HCT116 (cell line): Measurements from ENCODE around the gene LAGE3. TPM values are rescaled to one million over a fixed set of nuclear protein-coding genes. Genes with fewer than 3 reads are reported as not detected.

Source experiments
- ATAC-seq: fragments of 200-7000 bp; cut with Tn5 transposase; 2 replicates; pipeline ENCODE4 v1.9.1; 2020; ENCODE audit warnings: mild to moderate bottlenecking, moderate library complexity
- BruUV-seq: library from RNA; stranded (reverse); fragments of 400-500 nt; replicated peaks from 2 replicates; lab custom pipeline; 2021; lab: Mats Ljungman, UMichigan
- CTCF ChIA-PET: fragments of 300-600 bp; sonication (Branson Sonifier 250); formaldehyde crosslinking; loops from one replicate; lab custom pipeline; 2021; ENCODE audit warnings: antibody characterized with exemption; lab: Charles Lee
- POLR2A ChIA-PET: fragments of 300-600, 350-600 bp; sonication (Branson Sonifier 250); formaldehyde crosslinking; loops from one replicate; lab custom pipeline; 2021; ENCODE audit warnings: antibody characterized with exemption; lab: Charles Lee
- RAD21 ChIA-PET, 2 experiments: fragments of 300-600 bp; sonication (Branson Sonifier 250); formaldehyde crosslinking; loops; one replicate each; lab custom pipeline; 2023; ENCODE audit warnings: low total read pairs in 2 of 2; ENCODE audit not compliant: uncharacterized antibody in 2 of 2, unreplicated experiment in 2 of 2, low non-redundant PET in 1 of 2; lab: Charles Lee
- DNase-seq: peaks from one replicate; pipeline ENCODE4 v3.0.0-alpha.2; 2010; ENCODE audit warnings: low read depth, low spot score
- H2AFZ ChIP-seq: fragments of 200-600 bp; shearing (Covaris generic), sonication (generic); 2 replicates; pipeline ENCODE4 v1.6.1; 2017; ENCODE audit warnings: low read depth, mixed run types, mixed read lengths, antibody characterized with exemption, low read length; ENCODE audit not compliant: poor library complexity, severe bottlenecking
- H3K27ac ChIP-seq: 2 replicates; pipeline ENCODE4 v1.5.1; 2012; ENCODE audit warnings: low read depth, low read length
- H3K27me3 ChIP-seq: fragments of 200-600 bp; sonication (generic); 2 replicates; pipeline ENCODE4 v1.6.1; 2016; ENCODE audit warnings: mixed run types, low read length, mixed read lengths; ENCODE audit not compliant: insufficient read depth
- H3K36me3 ChIP-seq, 2 experiments: fragments of 200-500 bp in 1 of 2; fragments of 200-600 bp in 1 of 2; sonication (Bioruptor generic) in 1 of 2; sonication (generic) in 1 of 2; 2 replicates each; pipeline versions ENCODE4 v1.5.1 to v1.6.1; 2014 to 2016; ENCODE audit warnings: low read length in 2 of 2, inconsistent platforms in 1 of 2, mixed read lengths in 1 of 2, mixed run types in 1 of 2; ENCODE audit not compliant: insufficient read depth in 2 of 2, control insufficient read depth in 1 of 2
- H3K4me1 ChIP-seq, 2 experiments: fragments of 200-600 bp in 1 of 2; sonication (generic) in 1 of 2; 2 replicates each; pipeline versions ENCODE4 v1.5.1 to v1.6.1; 2012 to 2017; ENCODE audit warnings: low read length in 2 of 2, inconsistent platforms in 1 of 2, mild to moderate bottlenecking in 1 of 2, mixed read lengths in 1 of 2, mixed run types in 1 of 2, moderate library complexity in 1 of 2; ENCODE audit not compliant: insufficient read depth in 2 of 2, control insufficient read depth in 1 of 2
- H3K4me2 ChIP-seq: fragments of 200-600 bp; sonication (generic); 2 replicates; pipeline ENCODE4 v1.6.1; 2017; ENCODE audit warnings: mixed run types, low read length, mixed read lengths
- H3K4me3 ChIP-seq, 2 experiments: fragments of 200-600 bp in 1 of 2; sonication (generic) in 1 of 2; replicated peaks in 1 of 2; 2 replicates each; pipeline ENCODE4 v1.5.1; 2011 to 2016; ENCODE audit warnings: low read length in 2 of 2, control low read depth in 1 of 2, low read depth in 1 of 2, mild to moderate bottlenecking in 1 of 2, mixed read lengths in 1 of 2, mixed run types in 1 of 2
- H3K79me2 ChIP-seq: fragments of 200-600 bp; sonication (generic); 2 replicates; pipeline ENCODE4 v1.6.1; 2017; ENCODE audit warnings: mild to moderate bottlenecking, mixed run types, low read length, moderate library complexity, mixed read lengths; ENCODE audit not compliant: insufficient read depth
- H3K9ac ChIP-seq: fragments of 200-600 bp; sonication (generic); 2 replicates; pipeline ENCODE4 v1.6.1; 2016; ENCODE audit warnings: low read length, mixed read lengths
- H3K9me2 ChIP-seq: fragments of 200-600 bp; sonication (generic), shearing (Covaris generic); 2 replicates; pipeline ENCODE4 v1.6.1; 2017; ENCODE audit warnings: mixed run types, mild to moderate bottlenecking, moderate library complexity; ENCODE audit not compliant: insufficient read depth
- H3K9me3 ChIP-seq, 2 experiments: fragments of 200-500 bp in 1 of 2; fragments of 200-600 bp in 1 of 2; sonication (Bioruptor generic) in 1 of 2; sonication (generic) in 1 of 2; 2 replicates each; pipeline ENCODE4 v1.6.1; 2014 to 2017; ENCODE audit warnings: low read length in 2 of 2, mixed read lengths in 2 of 2, inconsistent platforms in 1 of 2, low read depth in 1 of 2, mild to moderate bottlenecking in 1 of 2, mixed run types in 1 of 2, moderate library complexity in 1 of 2; ENCODE audit not compliant: control insufficient read depth in 1 of 2, insufficient read depth in 1 of 2
- H4K20me1 ChIP-seq: fragments of 200-600 bp; sonication (generic), shearing (Covaris generic); 2 replicates; pipeline ENCODE4 v1.6.1; 2017; ENCODE audit warnings: mixed run types, mild to moderate bottlenecking, moderate library complexity; ENCODE audit not compliant: insufficient read depth
- CBX3 ChIP-seq: IDR thresholded peaks from 2 replicates; pipeline ENCODE4 v1.6.1; 2012; ENCODE audit warnings: low read depth
- ELF1 ChIP-seq: IDR thresholded peaks from 2 replicates; pipeline ENCODE4 v1.6.1; 2012; ENCODE audit warnings: low read depth, borderline replicate concordance
- EZH2 ChIP-seq: fragments of 200-600 bp; sonication (generic); IDR thresholded peaks from 2 replicates; pipeline ENCODE4 v1.6.1; 2017; ENCODE audit warnings: antibody characterized with exemption, mixed run types
- JUND ChIP-seq: IDR thresholded peaks from 2 replicates; pipeline ENCODE4 v1.6.1; 2012
- RAD21 ChIP-seq: IDR thresholded peaks from 2 replicates; pipeline ENCODE4 v1.6.1; 2012; ENCODE audit warnings: low read depth, mild to moderate bottlenecking
- SIN3A ChIP-seq: IDR thresholded peaks from 2 replicates; pipeline ENCODE4 v1.6.1; 2012; ENCODE audit warnings: low read depth
- SP1 ChIP-seq: IDR thresholded peaks from 2 replicates; pipeline ENCODE4 v1.6.1; 2012; ENCODE audit warnings: low read depth
- SRF ChIP-seq: IDR thresholded peaks from 2 replicates; pipeline ENCODE4 v1.6.1; 2012; ENCODE audit warnings: low read depth
- TCF7L2 ChIP-seq: IDR thresholded peaks from 2 replicates; pipeline ENCODE4 v1.7.0; 2011; ENCODE audit warnings: borderline replicate concordance, inconsistent platforms; ENCODE audit not compliant: insufficient read depth, insufficient read length; ENCODE audit errors: extremely low read depth
- intact Hi-C: fragments of 100-400 bp; cut with micrococcal nuclease; formaldehyde crosslinking; loops from 2 replicates; pipeline ENCODE4 v1.10.0; 2022
- total RNA-seq: library from RNA; stranded (reverse); gene quantifications from one replicate; pipeline ENCODE4 v1.2.1, GENCODE V29; 2021; ENCODE audit not compliant: unreplicated experiment
- TF ChIP-seq, protein P1 (sequence below): IDR thresholded peaks from 2 replicates; pipeline ENCODE4 v1.6.1; 2012
- TF ChIP-seq, protein P2 (sequence below): IDR thresholded peaks from 2 replicates; pipeline ENCODE4 v1.6.1; 2012; ENCODE audit warnings: low read depth

Gene LAGE3
- total RNA-seq, 1 experiment from 2014 or later = 42.8 TPM

DNA sequence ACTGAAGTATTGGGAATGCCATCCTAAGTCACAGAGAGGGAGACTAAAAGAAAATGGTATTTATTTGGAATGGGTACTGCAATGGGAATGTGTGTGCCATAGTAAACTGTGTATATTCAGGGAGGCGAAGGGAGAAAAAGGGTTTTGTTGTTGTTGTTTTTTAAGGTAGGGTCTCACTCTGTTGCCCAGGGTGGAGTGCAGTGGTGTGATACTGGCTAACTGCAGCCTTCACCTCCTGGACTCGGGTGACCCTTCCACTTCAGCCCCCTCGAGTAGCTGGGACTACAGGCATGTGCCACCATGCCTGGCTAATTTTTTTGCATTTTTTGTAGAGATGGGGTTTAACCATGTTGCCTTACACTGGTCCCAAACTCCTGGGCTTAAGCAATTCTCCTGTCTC, 15.6 kb upstream of the LAGE3 start:
- H3K4me3 ChIP-seq = no peak overlapping the region
- H3K36me3 ChIP-seq = no peaks in the 10 kb centered on the region
- H2AFZ ChIP-seq = no peak overlapping the region
- no peak overlapping the region for H3K4me2 ChIP-seq
- no peak overlapping the region for H3K27ac ChIP-seq
- RAD21 ChIA-PET = no interaction called here
- no peaks in the 10 kb centered on the region for H3K27me3 ChIP-seq
- intact Hi-C loops = no loop called here
- H3K9me3 ChIP-seq = no peaks in the 10 kb centered on the region
- ATAC-seq (no peak), DNase-seq (no peak)
- CTCF ChIA-PET = no interaction called here
- H3K9ac ChIP-seq = no peak overlapping the region
- no peaks in the 10 kb centered on the region for H3K9me2 ChIP-seq
- TF ChIP-seq JUND = no peak
- no peak for TF ChIP-seq SP1
- TF ChIP-seq RAD21 = no peak
- TF ChIP-seq, protein P1, sequence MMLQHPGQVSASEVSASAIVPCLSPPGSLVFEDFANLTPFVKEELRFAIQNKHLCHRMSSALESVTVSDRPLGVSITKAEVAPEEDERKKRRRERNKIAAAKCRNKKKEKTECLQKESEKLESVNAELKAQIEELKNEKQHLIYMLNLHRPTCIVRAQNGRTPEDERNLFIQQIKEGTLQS = no peak
- TF ChIP-seq CBX3 = no peak
- TF ChIP-seq SIN3A = no peak
- no peak for TF ChIP-seq SRF
- TF ChIP-seq TCF7L2 = no peak
- no peak for TF ChIP-seq ELF1
- TF ChIP-seq, protein P2, sequence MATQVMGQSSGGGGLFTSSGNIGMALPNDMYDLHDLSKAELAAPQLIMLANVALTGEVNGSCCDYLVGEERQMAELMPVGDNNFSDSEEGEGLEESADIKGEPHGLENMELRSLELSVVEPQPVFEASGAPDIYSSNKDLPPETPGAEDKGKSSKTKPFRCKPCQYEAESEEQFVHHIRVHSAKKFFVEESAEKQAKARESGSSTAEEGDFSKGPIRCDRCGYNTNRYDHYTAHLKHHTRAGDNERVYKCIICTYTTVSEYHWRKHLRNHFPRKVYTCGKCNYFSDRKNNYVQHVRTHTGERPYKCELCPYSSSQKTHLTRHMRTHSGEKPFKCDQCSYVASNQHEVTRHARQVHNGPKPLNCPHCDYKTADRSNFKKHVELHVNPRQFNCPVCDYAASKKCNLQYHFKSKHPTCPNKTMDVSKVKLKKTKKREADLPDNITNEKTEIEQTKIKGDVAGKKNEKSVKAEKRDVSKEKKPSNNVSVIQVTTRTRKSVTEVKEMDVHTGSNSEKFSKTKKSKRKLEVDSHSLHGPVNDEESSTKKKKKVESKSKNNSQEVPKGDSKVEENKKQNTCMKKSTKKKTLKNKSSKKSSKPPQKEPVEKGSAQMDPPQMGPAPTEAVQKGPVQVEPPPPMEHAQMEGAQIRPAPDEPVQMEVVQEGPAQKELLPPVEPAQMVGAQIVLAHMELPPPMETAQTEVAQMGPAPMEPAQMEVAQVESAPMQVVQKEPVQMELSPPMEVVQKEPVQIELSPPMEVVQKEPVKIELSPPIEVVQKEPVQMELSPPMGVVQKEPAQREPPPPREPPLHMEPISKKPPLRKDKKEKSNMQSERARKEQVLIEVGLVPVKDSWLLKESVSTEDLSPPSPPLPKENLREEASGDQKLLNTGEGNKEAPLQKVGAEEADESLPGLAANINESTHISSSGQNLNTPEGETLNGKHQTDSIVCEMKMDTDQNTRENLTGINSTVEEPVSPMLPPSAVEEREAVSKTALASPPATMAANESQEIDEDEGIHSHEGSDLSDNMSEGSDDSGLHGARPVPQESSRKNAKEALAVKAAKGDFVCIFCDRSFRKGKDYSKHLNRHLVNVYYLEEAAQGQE = no peak
- no peak for TF ChIP-seq EZH2
- no peaks in the 10 kb centered on the region for H3K79me2 ChIP-seq
- POLR2A ChIA-PET = no interaction called here
- peaks cover 0 to 5% of the 10 kb centered on the region in 2 experiments; a peak in 1 of 4 replicates for H3K4me1 ChIP-seq
- no TSS peak for BruUV-seq
- H4K20me1 ChIP-seq = no peaks in the 10 kb centered on the region
